IPS-15b (cell line): ENCODE results near the gene CHM.
"Not testable (repeated sequence)": the region's sequence is repeated elsewhere in the genome, so short reads cannot be mapped to it uniquely, and the experiment has no call there.

Source experiments
- H3K27me3 ChIP-seq: one replicate; pipeline ENCODE4 v1.6.1; 2013; ENCODE audit warnings: low read length; ENCODE audit not compliant: control insufficient read depth, insufficient read depth
- H3K36me3 ChIP-seq: one replicate; pipeline ENCODE4 v1.6.1; 2013; ENCODE audit warnings: low read length; ENCODE audit not compliant: control insufficient read depth, insufficient read depth
- H3K4me1 ChIP-seq: one replicate; pipeline ENCODE4 v1.6.1; 2013; ENCODE audit warnings: mild to moderate bottlenecking, low read length; ENCODE audit not compliant: control insufficient read depth, insufficient read depth
- H3K4me3 ChIP-seq: one replicate; pipeline ENCODE4 v1.5.1; 2013; ENCODE audit warnings: low read depth, low read length
- H3K9ac ChIP-seq: one replicate; pipeline ENCODE4 v1.6.1; 2013; ENCODE audit warnings: low read depth, mild to moderate bottlenecking, low read length
- H3K9me3 ChIP-seq: one replicate; pipeline ENCODE4 v1.6.1; 2013; ENCODE audit warnings: mild to moderate bottlenecking, low read length; ENCODE audit not compliant: control insufficient read depth, insufficient read depth

Gene CHM

DNA sequence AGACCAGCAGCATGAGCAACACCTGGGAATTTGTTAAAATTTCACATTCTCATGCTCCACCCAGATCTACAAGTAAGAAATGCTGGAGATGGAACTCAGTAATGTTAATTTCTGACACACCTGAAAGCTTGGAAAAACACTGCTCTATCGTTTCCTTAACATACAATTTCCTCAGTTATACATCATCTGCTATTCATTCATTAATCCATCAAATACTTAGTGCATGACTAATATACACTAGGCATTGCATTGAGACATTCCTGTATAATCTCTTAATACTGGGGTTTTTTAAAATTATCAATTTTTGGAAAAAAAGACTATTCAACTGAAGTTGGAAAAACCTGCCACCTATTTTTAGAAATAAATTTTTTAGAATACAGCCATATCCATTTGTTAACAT, 106.1 kb downstream of the CHM start:
- Histone ChIP-seq H3K27me3 (no peaks in the 10 kb centered on the region), H3K4me3 (no peak overlapping the region), H3K9me3 (peaks cover 6% of the 10 kb centered on the region), H3K36me3 (no peaks in the 10 kb centered on the region), H3K4me1 (no peaks in the 10 kb centered on the region), H3K9ac (no peak overlapping the region)

DNA sequence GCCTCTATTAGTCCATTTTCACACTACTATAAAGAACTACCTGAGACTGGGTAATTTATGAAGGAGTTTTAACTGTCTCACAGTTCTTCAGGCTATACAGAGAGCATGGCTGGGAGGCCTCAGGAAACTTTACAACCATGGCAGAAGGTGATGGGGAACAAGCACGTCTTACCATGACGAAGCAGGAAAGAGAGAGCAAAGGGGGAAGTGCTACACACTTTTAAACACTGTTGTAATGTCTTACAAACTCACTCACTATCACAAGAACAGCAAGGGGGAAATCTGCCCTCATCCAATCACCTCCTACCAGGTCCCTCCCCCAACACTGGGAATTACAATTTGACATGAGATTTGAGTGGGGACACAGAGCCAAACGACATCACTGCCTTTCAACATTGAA, 107.4 kb downstream of the CHM start:
- H3K9me3 ChIP-seq, H3K4me1 ChIP-seq, H3K36me3 ChIP-seq, H3K4me3 ChIP-seq, H3K27me3 ChIP-seq, H3K9ac ChIP-seq: not testable (repeated sequence)

- not testable (repeated sequence) for H3K27me3 ChIP-seq, H3K36me3 ChIP-seq, H3K9me3 ChIP-seq, H3K4me1 ChIP-seq, H3K4me3 ChIP-seq, H3K9ac ChIP-seq
Observed at GRCh38 chrX:85934399-85934798, 113.0 kb downstream of the CHM start.

DNA sequence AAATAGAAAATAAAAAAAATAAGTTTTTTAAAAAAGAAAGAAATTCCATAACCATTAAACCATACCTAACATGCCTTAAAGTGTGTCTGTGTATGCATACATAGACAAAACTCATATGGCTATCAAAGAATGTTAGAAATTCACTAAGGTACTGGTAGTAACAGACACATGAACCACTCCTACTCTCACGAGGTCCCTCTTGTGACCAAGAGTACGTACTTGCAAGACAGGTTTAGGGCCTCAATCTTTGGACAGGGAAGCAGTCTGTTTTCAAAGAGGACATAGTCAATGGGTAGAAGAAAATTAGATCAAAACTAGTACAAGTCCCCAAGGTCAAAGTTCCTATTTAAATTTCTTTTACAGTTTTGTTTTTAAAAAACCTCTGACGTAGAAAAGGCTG, 117.3 kb downstream of the CHM start:
- Histone ChIP-seq H3K36me3 (no peaks in the 10 kb centered on the region), H3K9me3 (no peaks in the 10 kb centered on the region), H3K27me3 (no peaks in the 10 kb centered on the region)

DNA sequence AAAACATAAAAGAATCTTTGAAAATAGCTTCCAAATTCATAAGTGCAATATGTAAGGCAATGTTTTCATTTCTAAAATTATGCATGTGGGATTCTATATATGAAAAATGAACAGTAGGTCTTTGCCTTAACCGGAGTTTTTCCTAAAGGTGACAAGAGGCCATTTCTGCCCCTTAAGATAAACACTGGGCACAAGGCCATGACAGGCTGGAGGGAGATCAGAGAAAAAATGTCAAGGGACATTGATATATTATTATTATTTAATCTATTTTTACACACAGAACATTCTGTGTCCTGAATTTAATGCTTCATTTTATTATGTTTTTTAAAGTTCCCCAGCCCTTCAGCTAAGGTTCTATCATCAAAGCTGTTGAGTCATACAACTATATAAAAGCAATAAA, 118.8 kb downstream of the CHM start:
- Histone ChIP-seq H3K27me3 (no peaks in the 10 kb centered on the region), H3K4me1 (peaks cover 3% of the 10 kb centered on the region), H3K9ac (no peak overlapping the region), H3K36me3 (no peaks in the 10 kb centered on the region), H3K9me3 (no peaks in the 10 kb centered on the region), H3K4me3 (no peak overlapping the region)

More for the DNA sequence above, 117.3 kb downstream of the CHM start:
- H3K4me1 ChIP-seq = peaks cover 3% of the 10 kb centered on the region
- no peak overlapping the region for H3K9ac ChIP-seq
- no peak overlapping the region for H3K4me3 ChIP-seq

GRCh38 chrX:85927740-85928139, 119.6 kb downstream of the CHM start:
- Histone ChIP-seq H3K9ac (no peak overlapping the region), H3K4me3 (no peak overlapping the region), H3K4me1 (peaks cover 3% of the 10 kb centered on the region), H3K27me3 (no peaks in the 10 kb centered on the region), H3K9me3 (no peaks in the 10 kb centered on the region), H3K36me3 (no peaks in the 10 kb centered on the region)

DNA sequence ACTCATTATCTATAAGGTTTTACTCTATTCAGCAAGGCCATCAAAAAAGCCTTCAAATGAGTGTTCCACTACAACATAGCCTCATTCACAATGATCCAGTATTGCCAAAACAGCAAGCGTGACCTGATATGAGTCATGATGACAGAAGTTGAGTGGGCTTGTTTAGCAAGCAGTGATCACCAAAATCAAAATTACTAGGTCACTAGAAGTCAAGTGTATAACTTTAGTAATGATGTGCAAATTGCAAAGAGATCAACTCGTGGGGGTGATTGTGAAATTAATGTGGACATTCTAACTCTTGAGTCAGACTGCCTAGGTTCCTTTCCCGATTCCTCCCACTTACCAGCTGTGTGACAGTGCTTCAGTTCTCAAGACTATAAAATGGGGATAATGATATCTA, 124.5 kb downstream of the CHM start:
- Histone ChIP-seq H3K36me3 (no peaks in the 10 kb centered on the region), H3K9me3 (no peaks in the 10 kb centered on the region), H3K9ac (no peak overlapping the region), H3K4me1 (no peaks in the 10 kb centered on the region), H3K4me3 (no peak overlapping the region), H3K27me3 (no peaks in the 10 kb centered on the region)

DNA sequence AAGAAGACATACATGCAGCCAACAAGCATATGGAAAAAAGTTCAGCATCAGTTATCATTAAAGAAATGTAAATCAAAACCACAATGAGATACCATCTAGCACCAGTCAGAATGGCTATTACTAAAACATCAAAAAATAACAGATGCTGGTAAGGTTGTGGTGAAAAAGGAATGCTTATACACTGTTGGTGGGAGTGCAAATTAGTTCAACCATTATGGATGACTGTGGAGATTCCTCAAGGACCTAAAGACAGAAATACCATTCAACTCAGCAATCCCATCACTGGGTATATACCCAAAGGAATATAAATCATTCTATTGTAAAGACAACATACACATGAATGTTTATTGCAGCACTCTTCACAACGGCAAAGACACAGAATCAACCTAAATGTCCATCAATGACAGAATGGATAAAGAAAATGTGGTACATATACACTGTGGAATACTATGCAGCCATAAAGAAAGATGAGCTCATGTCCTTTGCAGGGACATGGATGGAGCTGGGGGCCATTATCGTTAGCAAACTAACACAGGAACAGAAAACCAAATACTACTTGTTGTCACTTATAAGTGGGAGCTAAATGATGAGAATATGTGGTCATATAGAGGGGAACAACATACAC, 130.6 kb downstream of the CHM start:
- H3K9ac ChIP-seq, H3K4me3 ChIP-seq, H3K36me3 ChIP-seq, H3K27me3 ChIP-seq, H3K9me3 ChIP-seq, H3K4me1 ChIP-seq: not testable (repeated sequence)

DNA sequence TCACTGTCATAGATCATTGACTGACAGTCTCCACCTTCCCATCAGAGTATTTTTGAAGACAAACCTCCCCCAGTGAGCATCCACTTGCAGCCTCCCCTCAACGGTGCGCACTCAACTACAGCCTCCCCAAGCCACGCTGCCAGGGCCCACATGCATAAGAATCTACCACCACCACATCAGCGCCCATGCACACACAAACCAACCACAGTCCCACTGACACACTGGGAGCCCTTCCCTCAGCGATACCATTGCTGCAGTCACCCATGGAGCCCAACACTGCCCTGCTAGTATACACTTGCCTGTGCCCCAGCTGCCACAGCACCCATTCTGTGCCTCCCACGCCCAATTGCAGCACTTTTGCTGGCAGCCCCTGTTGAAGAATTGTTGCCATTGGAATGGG, 132.9 kb downstream of the CHM start:
- Histone ChIP-seq H3K4me3 (no peak overlapping the region), H3K27me3 (no peaks in the 10 kb centered on the region), H3K36me3 (no peaks in the 10 kb centered on the region), H3K9me3 (peaks cover 4% of the 10 kb centered on the region), H3K4me1 (no peaks in the 10 kb centered on the region), H3K9ac (no peak overlapping the region)

DNA sequence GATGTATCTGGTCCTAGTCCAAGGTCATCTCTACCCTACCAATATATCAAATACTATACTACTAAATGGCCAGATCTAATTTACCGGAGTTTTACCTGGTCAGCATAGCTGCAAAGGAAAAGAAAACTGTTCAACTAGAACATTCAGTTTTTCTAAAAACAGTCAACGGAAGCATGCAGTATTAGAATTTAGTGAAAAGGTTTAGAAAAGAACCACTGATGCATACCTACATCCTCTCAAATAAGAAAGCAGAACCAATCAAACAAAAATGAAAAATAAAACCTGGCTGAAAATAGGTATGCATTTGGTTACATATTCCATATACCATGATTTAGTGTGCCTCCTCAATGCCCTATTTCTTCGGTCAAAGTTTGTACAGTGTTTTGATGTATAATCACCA, 140.0 kb downstream of the CHM start:
- Histone ChIP-seq H3K9me3 (peaks cover 4% of the 10 kb centered on the region), H3K27me3 (no peaks in the 10 kb centered on the region)

GRCh38 chrX:85906399-85906798, 141.0 kb downstream of the CHM start:
- Histone ChIP-seq H3K36me3 (no peaks in the 10 kb centered on the region), H3K27me3 (no peaks in the 10 kb centered on the region)

More for the DNA sequence above, 140.0 kb downstream of the CHM start:
- Histone ChIP-seq H3K36me3 (no peaks in the 10 kb centered on the region), H3K9ac (no peak overlapping the region), H3K4me3 (no peak overlapping the region), H3K4me1 (no peaks in the 10 kb centered on the region)

GRCh38 chrX:85905851-85906250, 141.5 kb downstream of the CHM start:
- Histone ChIP-seq H3K36me3 (no peaks in the 10 kb centered on the region), H3K9me3 (no peaks in the 10 kb centered on the region), H3K9ac (no peak overlapping the region), H3K4me3 (no peak overlapping the region), H3K4me1 (no peaks in the 10 kb centered on the region), H3K27me3 (no peaks in the 10 kb centered on the region)

More at GRCh38 chrX:85906399-85906798, 141.0 kb downstream of the CHM start:
- H3K9ac ChIP-seq = no peak overlapping the region
- H3K4me1 ChIP-seq = no peaks in the 10 kb centered on the region
- no peaks in the 10 kb centered on the region for H3K9me3 ChIP-seq
- H3K4me3 ChIP-seq = no peak overlapping the region
